PC-9 (cell line): Measurements from ENCODE around the gene TBC1D5. TPM values are rescaled to one million over a fixed set of nuclear protein-coding genes. Genes with fewer than 3 reads are reported as not detected.

Source experiments
- BruUV-seq: library from RNA; stranded (reverse); fragments of 400-500 nt; replicated peaks from 2 replicates; lab custom pipeline; 2021; lab: Mats Ljungman, UMichigan
- CTCF ChIA-PET: fragments of 300-600 bp; sonication (Branson Sonifier 250); formaldehyde crosslinking; loops from one replicate; lab custom pipeline; 2022; ENCODE audit warnings: antibody characterized with exemption; lab: Charles Lee
- POLR2A ChIA-PET: fragments of 300-600 bp; sonication (Branson Sonifier 250); formaldehyde crosslinking; loops from one replicate; lab custom pipeline; 2022; ENCODE audit warnings: antibody characterized with exemption; ENCODE audit not compliant: unreplicated experiment; lab: Charles Lee
- DNase-seq, 2 experiments: peaks; one replicate each; pipeline versions ENCODE4 v3.0.0 to v3.0.0-alpha.2; 2015 to 2022; ENCODE audit warnings: mixed read lengths in 1 of 2
- H2AFZ ChIP-seq: fragments of 200-600 bp; sonication (generic); 2 replicates; pipeline ENCODE4 v1.8.1; 2017; ENCODE audit warnings: antibody characterized with exemption
- H3F3A ChIP-seq: fragments of 200-600 bp; sonication (generic); 2 replicates; pipeline ENCODE4 v1.8.1; 2017; ENCODE audit warnings: antibody characterized with exemption, mild to moderate bottlenecking, low read depth; ENCODE audit not compliant: insufficient read depth
- H3K27ac ChIP-seq: fragments of 200-600 bp; sonication (generic); 2 replicates; pipeline ENCODE4 v1.6.1; 2016; ENCODE audit warnings: mixed run types
- H3K27me3 ChIP-seq: fragments of 200-600 bp; sonication (generic); 2 replicates; pipeline ENCODE4 v1.6.1; 2016; ENCODE audit warnings: low read depth, mixed run types; ENCODE audit not compliant: insufficient read depth
- H3K36me3 ChIP-seq: fragments of 200-600 bp; sonication (generic); 2 replicates; pipeline ENCODE4 v1.6.1; 2016; ENCODE audit warnings: low read depth, mixed run types
- H3K4me1 ChIP-seq: fragments of 200-600 bp; sonication (generic); replicated peaks from 2 replicates; pipeline ENCODE4 v1.6.1; 2016; ENCODE audit warnings: mixed run types; ENCODE audit not compliant: insufficient read depth
- H3K4me2 ChIP-seq: fragments of 200-600 bp; sonication (generic); 2 replicates; pipeline ENCODE4 v1.6.1; 2017; ENCODE audit warnings: mixed run types
- H3K4me3 ChIP-seq: fragments of 200-600 bp; sonication (generic); 2 replicates; pipeline ENCODE4 v1.6.1; 2016; ENCODE audit warnings: mixed run types
- H3K79me2 ChIP-seq: fragments of 200-600 bp; sonication (generic); 2 replicates; pipeline ENCODE4 v1.6.1; 2017; ENCODE audit warnings: low read depth, mixed run types
- H3K9me2 ChIP-seq: fragments of 200-600 bp; sonication (generic); 2 replicates; pipeline ENCODE4 v1.8.1; 2017; ENCODE audit warnings: mild to moderate bottlenecking; ENCODE audit not compliant: insufficient read depth
- H3K9me3 ChIP-seq: fragments of 200-600 bp; sonication (generic); 2 replicates; pipeline ENCODE4 v1.8.1; 2016; ENCODE audit warnings: low read depth; ENCODE audit not compliant: insufficient read depth
- H4K20me1 ChIP-seq: fragments of 200-600 bp; sonication (generic); 2 replicates; pipeline ENCODE4 v1.8.1; 2017; ENCODE audit not compliant: insufficient read depth
- CTCF ChIP-seq: fragments of 200-600 bp; sonication (generic); conservative IDR thresholded peaks from 2 replicates; pipeline ENCODE4 v1.6.1; 2017; ENCODE audit warnings: mixed run types, antibody characterized with exemption, mild to moderate bottlenecking, moderate library complexity
- EZH2 ChIP-seq: fragments of 200-600 bp; sonication (generic); IDR thresholded peaks from 2 replicates; pipeline ENCODE4 v1.8.0; 2017; ENCODE audit warnings: antibody characterized with exemption, low read depth
- intact Hi-C: fragments of 100-400 bp; cut with micrococcal nuclease; formaldehyde crosslinking; loops from one replicate; pipeline ENCODE4 v1.10.0; 2022; ENCODE audit not compliant: unreplicated experiment
- total RNA-seq: library from RNA; stranded (reverse); gene quantifications from 2 replicates; pipeline ENCODE4 v1.2.3, GENCODE V29; 2021

Gene TBC1D5
- total RNA-seq, 1 experiment from 2014 or later: 54.0 TPM

GRCh38 chr3:17442332-17443049 lies 299.9 kb downstream of the TBC1D5 start:
- Histone ChIP-seq H3K27me3 (no peaks in the 10 kb centered on the region), H3K27ac (no peak overlapping the region), H3K4me3 (no peak overlapping the region), H3K9me3 (no peaks in the 10 kb centered on the region), H2AFZ (no peak overlapping the region), H3K36me3 (no peaks in the 10 kb centered on the region), H3K79me2 (no peaks in the 10 kb centered on the region), H3K4me2 (no peak overlapping the region), H3K9me2 (no peaks in the 10 kb centered on the region), H3K4me1 (no peaks in the 10 kb centered on the region), H4K20me1 (no peaks in the 10 kb centered on the region), H3F3A (no peaks in the 10 kb centered on the region)
- TF ChIP-seq CTCF: no peak
- no peak for TF ChIP-seq EZH2
- intact Hi-C loops: no loop called here
- no peak for DNase-seq
- ChIA-PET POLR2A (no interaction called here), CTCF (no interaction called here)
- BruUV-seq: no TSS peak

DNA sequence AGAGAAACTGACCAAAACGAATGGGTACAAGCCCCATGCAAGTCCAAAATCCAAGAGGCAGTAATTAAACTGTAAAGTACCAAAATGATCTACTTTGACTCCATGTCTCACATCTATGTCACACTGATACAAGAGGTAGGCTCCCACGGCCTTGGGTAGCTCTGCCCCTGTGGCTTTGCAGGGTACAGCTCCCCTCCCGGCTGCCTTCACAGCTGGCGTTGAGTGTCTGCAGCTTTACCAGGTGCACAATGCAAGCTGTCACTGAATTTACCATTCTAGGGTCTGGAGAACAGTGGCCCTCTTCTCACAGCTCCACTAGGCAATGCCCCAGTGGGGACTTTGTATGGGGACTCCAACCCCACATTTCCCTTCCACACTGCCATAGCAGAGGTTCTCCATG lies 308.6 kb downstream of the TBC1D5 start:
- Histone ChIP-seq H3K4me3 (no peak overlapping the region), H3K36me3 (no peaks in the 10 kb centered on the region; the same call in 1 of the 2 replicates), H3K79me2 (no peaks in the 10 kb centered on the region), H2AFZ (no peak overlapping the region), H3K27me3 (no peaks in the 10 kb centered on the region), H3K9me2 (no peaks in the 10 kb centered on the region), H3K27ac (no peak overlapping the region), H3K9me3 (peaks cover 14% of the 10 kb centered on the region), H3K4me2 (no peak overlapping the region), H3F3A (no peaks in the 10 kb centered on the region), H4K20me1 (no peaks in the 10 kb centered on the region), H3K4me1 (peaks cover 13% of the 10 kb centered on the region)
- DNase-seq: no peak
- BruUV-seq: no TSS peak
- ChIA-PET POLR2A (interaction anchor here (0.6 kb wide), 1 partner anchor 553 kb away, joined by 4 read pairs; no protein-coding TSS in a partner anchor), CTCF (no interaction called here)
- intact Hi-C loops: loop anchor here (5.0 kb wide), 4 partner anchors 308 to 1323 kb away; partner anchors contain the start of gene TBC1D5
- TF ChIP-seq CTCF (no peak), EZH2 (no peak)

- H4K20me1 ChIP-seq: no peaks in the 10 kb centered on the region
- H3K27ac ChIP-seq: peak overlapping the region; percentile 60
- no peaks in the 10 kb centered on the region for H3K9me2 ChIP-seq
- no peaks in the 10 kb centered on the region for H3K79me2 ChIP-seq
- ChIA-PET CTCF (no interaction called here), POLR2A (no interaction called here)
- no peaks in the 10 kb centered on the region for H3F3A ChIP-seq
- H3K4me2 ChIP-seq: no peak overlapping the region
- H3K4me1 ChIP-seq: peaks cover 13% of the 10 kb centered on the region
- no peak overlapping the region for H2AFZ ChIP-seq
- TF ChIP-seq EZH2 (no peak), CTCF (no peak)
- peaks cover 14% of the 10 kb centered on the region for H3K9me3 ChIP-seq
- no peak for DNase-seq
- H3K27me3 ChIP-seq: no peaks in the 10 kb centered on the region
- H3K36me3 ChIP-seq: no peaks in the 10 kb centered on the region; the same call in 1 of the 2 replicates
- intact Hi-C loops: loop anchor here (5.0 kb wide), 4 partner anchors 310 to 1325 kb away; partner anchors contain the start of gene TBC1D5
- BruUV-seq: no TSS peak
- no peak overlapping the region; the same call in 1 of the 2 replicates for H3K4me3 ChIP-seq
Observed at GRCh38 chr3:17432236-17432635, 310.2 kb downstream of the TBC1D5 start.
